GM12892 (cell line): Measurements from ENCODE around the gene RXFP4.

ENCODE experiments used
- POLR2A ChIP-seq: IDR thresholded peaks from 2 replicates; pipeline ENCODE4 v1.6.1; 2011; ENCODE audit warnings: low read depth, low read length, control low read depth
- POLR2AphosphoS5 ChIP-seq: IDR thresholded peaks from 2 replicates; pipeline ENCODE4 v1.6.1; 2011; ENCODE audit warnings: low read depth, low read length, control low read depth
- TAF1 ChIP-seq: IDR thresholded peaks from 2 replicates; pipeline ENCODE4 v1.6.1; 2011; ENCODE audit warnings: low read depth, mild to moderate bottlenecking, control low read depth, low read length, borderline replicate concordance

GRCh38 chr1:155977690-155978324 lies 36.4 kb downstream of the RXFP4 start:
- no peak; the same call in 1 of the 2 replicates for TF ChIP-seq POLR2AphosphoS5
- TF ChIP-seq TAF1, result no peak
- no peak; the same call in 1 of the 2 replicates for TF ChIP-seq POLR2A
